ENCODE data around the gene RAB30.

- TF ChIP-seq CTCF (IDR thresholded peaks at IDR 0.05): peak; percentile 73 to 90 (median 86)
- TF ChIP-seq POLR2A (IDR thresholded peaks at IDR 0.05): no peak
These were observed 144.3 kb downstream of the RAB30 start for GRCh38 chr11:82927264-82927880.
